Thoracic aorta (tissue), 2 donors: Measurements from ENCODE around the gene NATD1. TPM values are rescaled to one million over a fixed set of nuclear protein-coding genes. Genes with fewer than 3 reads are reported as not detected.

Source experiments
- ATAC-seq: fragments of 150-250 bp; one replicate; pipeline ENCODE4 v1.8.0; 2017; ENCODE audit warnings: low read depth; ENCODE audit not compliant: insufficient number of reproducible peaks, low FRiP score
- DNase-seq: peaks from one replicate; pipeline ENCODE4 v3.0.0-alpha.2; 2020; ENCODE audit warnings: low spot score
- H3K27ac ChIP-seq, 2 donors: fragments of 200-600 bp; sonication (generic); 1 replicate in 1 of 2; 2 replicates in 1 of 2; pipeline ENCODE4 v1.5.1; 2016; ENCODE audit warnings: mild to moderate bottlenecking in 2 of 2, moderate library complexity in 2 of 2
- H3K27me3 ChIP-seq: fragments of 200-600 bp; sonication (generic); replicated peaks from 2 replicates; pipeline ENCODE4 v1.6.0; 2016; ENCODE audit warnings: mild to moderate bottlenecking; ENCODE audit not compliant: insufficient read depth
- H3K36me3 ChIP-seq: fragments of 200-600 bp; sonication (generic); one replicate; pipeline ENCODE4 v1.5.1; 2016
- H3K4me1 ChIP-seq, 2 donors: fragments of 200-600 bp; sonication (generic); 1 replicate in 1 of 2; 2 replicates in 1 of 2; pipeline versions ENCODE4 v1.5.1 to v1.6.0; 2016; ENCODE audit warnings: low read depth in 2 of 2, mild to moderate bottlenecking in 1 of 2; ENCODE audit not compliant: control insufficient read depth in 1 of 2
- H3K4me3 ChIP-seq: fragments of 200-600 bp; sonication (generic); 2 replicates; pipeline ENCODE4 v1.5.1; 2016; ENCODE audit warnings: mild to moderate bottlenecking
- H3K9me3 ChIP-seq: fragments of 200-600 bp; sonication (generic); 2 replicates; pipeline ENCODE4 v1.5.1; 2016
- total RNA-seq, 2 donors: library from RNA; depleted of rRNA; stranded (reverse); fragments of >200 nt; gene quantifications; one replicate each; pipeline versions ENCODE4 v1.1.0 to v1.2.3, GENCODE V29; 2016
- TF ChIP-seq, protein P1 (sequence below): fragments of 200-600 bp; sonication (generic); IDR thresholded peaks from one replicate; pipeline ENCODE4 v1.5.1; 2019; ENCODE audit warnings: antibody characterized with exemption

The NATD1 gene
- total RNA-seq, 2 donors from 2014 or later = 8.4 to 9.7 TPM

DNA sequence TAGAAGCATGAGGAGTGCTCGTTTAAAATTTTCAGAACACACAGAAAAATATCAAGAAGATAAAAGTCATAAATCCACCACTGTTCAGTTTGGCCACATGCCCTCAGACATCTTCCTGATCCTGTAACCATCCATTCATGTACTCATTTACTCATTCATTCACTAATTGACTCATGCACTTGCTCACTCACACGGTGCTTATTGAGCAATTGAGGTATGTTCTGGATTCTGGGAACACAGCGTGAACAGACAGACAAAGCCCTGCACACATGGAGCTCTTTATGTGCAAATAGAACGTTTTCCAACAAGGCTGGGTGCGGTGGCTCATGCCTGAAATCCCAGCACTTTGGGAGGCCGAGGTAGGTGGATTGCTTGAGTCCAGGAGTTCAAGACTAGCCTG is 10.2 kb upstream of the NATD1 start:
- peaks cover 4 to 14% of the 10 kb centered on the region in 2 donors for H3K4me1 ChIP-seq
- ATAC-seq = no peak

DNA sequence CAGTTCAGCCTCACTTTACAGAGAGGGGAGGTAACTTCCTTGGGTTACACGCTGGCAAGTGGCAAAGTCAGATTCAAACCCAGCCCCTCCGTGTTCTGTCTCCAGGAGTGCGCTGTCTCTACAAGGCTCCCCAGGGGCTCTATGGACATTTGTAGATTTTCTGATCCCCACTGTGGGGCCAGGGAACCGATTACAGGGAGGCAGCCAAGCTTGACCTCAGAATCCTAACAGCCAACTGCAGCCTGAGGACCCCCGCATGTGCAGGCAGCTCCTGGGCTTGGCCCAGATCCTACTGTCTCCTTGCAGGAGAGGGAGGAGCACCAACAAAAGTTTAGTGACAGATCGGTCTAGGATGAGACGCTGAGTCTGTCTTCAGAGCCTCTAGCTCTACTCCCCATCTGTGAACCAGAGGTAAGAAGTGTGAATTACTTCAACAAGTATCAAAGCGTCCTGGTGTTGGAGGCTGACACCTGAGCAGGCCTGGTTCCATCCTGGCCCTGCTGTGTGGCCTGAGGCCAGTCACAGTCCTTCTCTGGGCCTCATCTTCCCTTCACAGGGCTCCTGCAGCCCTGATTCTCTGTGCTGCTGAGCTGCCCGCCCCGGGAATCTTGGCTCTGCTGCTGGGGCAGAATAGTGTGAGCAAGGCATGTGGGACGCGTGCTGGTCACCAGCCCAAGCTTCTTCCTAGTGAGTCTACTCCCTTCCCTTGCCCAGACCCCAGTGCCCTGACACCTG is 9.2 kb upstream of the NATD1 start:
- no peaks in the 10 kb centered on the region for H3K9me3 ChIP-seq
- ATAC-seq (no peak), DNase-seq (no peak)
- no peaks in the 10 kb centered on the region for H3K27me3 ChIP-seq
- H3K36me3 ChIP-seq = no peaks in the 10 kb centered on the region
- TF ChIP-seq, protein P1, sequence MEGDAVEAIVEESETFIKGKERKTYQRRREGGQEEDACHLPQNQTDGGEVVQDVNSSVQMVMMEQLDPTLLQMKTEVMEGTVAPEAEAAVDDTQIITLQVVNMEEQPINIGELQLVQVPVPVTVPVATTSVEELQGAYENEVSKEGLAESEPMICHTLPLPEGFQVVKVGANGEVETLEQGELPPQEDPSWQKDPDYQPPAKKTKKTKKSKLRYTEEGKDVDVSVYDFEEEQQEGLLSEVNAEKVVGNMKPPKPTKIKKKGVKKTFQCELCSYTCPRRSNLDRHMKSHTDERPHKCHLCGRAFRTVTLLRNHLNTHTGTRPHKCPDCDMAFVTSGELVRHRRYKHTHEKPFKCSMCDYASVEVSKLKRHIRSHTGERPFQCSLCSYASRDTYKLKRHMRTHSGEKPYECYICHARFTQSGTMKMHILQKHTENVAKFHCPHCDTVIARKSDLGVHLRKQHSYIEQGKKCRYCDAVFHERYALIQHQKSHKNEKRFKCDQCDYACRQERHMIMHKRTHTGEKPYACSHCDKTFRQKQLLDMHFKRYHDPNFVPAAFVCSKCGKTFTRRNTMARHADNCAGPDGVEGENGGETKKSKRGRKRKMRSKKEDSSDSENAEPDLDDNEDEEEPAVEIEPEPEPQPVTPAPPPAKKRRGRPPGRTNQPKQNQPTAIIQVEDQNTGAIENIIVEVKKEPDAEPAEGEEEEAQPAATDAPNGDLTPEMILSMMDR = no peak
- H3K27ac ChIP-seq = no peak overlapping the region
- peaks cover 4 to 14% of the 10 kb centered on the region in 2 donors for H3K4me1 ChIP-seq
- no peak overlapping the region for H3K4me3 ChIP-seq

More for the DNA sequence above, 10.2 kb upstream of the NATD1 start:
- no peaks in the 10 kb centered on the region for H3K36me3 ChIP-seq
- no peak overlapping the region for H3K27ac ChIP-seq
- DNase-seq = no peak
- TF ChIP-seq, protein P1 = no peak
- H3K9me3 ChIP-seq = no peaks in the 10 kb centered on the region
- no peak overlapping the region for H3K4me3 ChIP-seq
- H3K27me3 ChIP-seq = no peaks in the 10 kb centered on the region

DNA sequence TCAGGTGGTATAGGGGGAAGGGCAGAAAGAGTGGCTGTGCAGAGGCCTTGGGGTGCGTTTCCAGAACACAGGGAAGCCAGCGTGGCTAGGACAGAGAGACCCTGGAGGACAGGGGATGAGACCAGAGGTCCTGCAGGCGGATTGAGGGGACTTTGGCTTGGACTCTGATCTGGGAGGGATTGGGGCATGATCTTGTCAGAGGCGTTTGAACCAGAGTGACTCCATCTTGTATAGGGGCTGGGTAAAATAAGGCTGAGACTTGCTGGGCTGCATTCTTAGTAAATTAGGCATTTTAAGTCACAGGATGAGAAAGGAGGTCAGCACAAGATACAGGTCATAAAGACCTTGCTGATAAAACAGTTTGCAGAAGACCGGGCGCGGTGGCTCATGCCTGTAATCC is 5.4 kb upstream of the NATD1 start:
- no peaks in the 10 kb centered on the region for H3K36me3 ChIP-seq
- no peaks in the 10 kb centered on the region for H3K27me3 ChIP-seq
- no peak for DNase-seq
- H3K4me1 ChIP-seq = peaks cover 7 to 18% of the 10 kb centered on the region in 2 donors
- TF ChIP-seq, protein P1 = no peak
- no peaks in the 10 kb centered on the region for H3K9me3 ChIP-seq
- no peak overlapping the region for H3K27ac ChIP-seq
- no peak overlapping the region for H3K4me3 ChIP-seq
- no peak for ATAC-seq

DNA sequence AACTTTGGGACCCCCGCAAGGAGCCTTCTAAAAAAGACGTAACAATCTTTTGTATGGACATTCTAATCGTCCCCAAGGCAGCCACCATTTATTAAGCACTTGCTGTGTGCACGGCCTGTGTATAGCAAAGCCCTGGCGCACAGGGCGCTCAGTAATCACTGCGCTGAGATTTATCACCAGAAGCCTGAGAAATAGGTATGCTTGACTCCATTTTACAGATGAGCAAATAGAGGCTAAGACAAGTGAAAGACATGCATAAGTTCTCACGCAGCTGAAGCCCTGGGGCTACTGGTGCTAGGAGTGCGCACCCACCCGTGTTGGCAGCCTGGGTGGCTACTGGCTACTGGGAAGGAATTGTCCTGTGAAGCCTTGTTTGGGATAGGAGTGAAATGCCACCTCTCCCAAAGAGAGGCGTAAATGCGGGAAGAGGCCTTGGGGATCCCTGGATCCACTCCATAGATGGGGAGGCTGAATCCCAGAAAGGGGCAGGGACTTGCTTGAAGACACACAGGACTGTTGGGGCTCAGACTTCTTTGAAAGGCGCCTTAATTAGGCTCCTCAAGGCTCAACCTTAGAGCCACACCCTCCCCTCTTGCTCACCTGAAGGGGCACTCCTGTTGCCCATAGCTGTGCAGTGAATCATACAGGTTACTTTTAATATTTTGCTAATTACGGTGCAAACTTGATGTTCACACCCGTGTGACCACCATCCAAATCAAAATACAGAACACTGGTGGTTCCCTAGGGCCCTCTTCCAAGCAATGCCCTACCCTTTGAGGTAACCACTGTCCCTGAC is 634 bp upstream of the NATD1 start:
- H3K36me3 ChIP-seq = no peaks in the 10 kb centered on the region
- DNase-seq (no peak), ATAC-seq (no peak)
- no peaks in the 10 kb centered on the region for H3K27me3 ChIP-seq
- peak overlapping the region; percentile 61 to 64 for H3K27ac ChIP-seq
- no peaks in the 10 kb centered on the region for H3K9me3 ChIP-seq
- peaks cover 16 to 33% of the 10 kb centered on the region in 2 donors for H3K4me1 ChIP-seq
- peak overlapping the region; percentile 76 for H3K4me3 ChIP-seq
- TF ChIP-seq, protein P1 = no peak

DNA sequence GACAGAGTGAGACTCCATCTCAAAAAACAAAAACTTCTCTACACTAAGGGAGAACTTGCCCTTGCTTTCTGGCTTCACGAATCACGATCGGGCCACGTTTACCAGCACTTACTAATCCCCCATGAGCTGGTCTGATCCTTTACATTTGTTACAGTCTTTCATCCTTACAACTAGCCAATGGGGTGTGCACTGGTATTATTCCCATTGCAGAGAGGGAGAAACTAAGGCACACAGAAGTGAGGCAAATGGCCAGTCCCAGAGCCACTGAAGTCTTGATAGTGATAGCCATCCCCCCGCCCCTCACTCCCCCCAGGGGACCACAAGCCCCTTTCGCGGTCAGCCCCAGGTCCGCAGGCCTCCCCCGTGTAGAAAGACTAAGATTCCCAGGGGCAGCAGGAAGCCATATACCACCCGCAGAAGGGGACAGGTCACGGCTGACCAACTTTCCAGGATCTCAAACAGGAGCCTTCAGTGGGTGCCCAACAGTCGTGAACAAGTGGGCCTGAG is 868 bp downstream of the NATD1 start:
- DNase-seq (no peak), ATAC-seq (no peak)
- no peaks in the 10 kb centered on the region for H3K27me3 ChIP-seq
- TF ChIP-seq, protein P1 = no peak
- H3K4me1 ChIP-seq = peaks cover 16 to 33% of the 10 kb centered on the region in 2 donors
- peak overlapping the region in 1 of 2 donors; percentile 57 for H3K27ac ChIP-seq
- no peaks in the 10 kb centered on the region for H3K36me3 ChIP-seq
- no peaks in the 10 kb centered on the region for H3K9me3 ChIP-seq
- peak overlapping the region; percentile 76 for H3K4me3 ChIP-seq
